NK-92 (cell line): ENCODE measurements around the gene CDHR2.

Source experiments
- DNase-seq: peaks from one replicate; lab custom pipeline; 2025; ENCODE audit not compliant: unreplicated experiment; lab: John Stamatoyannopoulos, UW

Gene CDHR2

GRCh38 chr5:176612855-176613254 lies 63.7 kb downstream of the CDHR2 start:
- no peak for DNase-seq

DNA sequence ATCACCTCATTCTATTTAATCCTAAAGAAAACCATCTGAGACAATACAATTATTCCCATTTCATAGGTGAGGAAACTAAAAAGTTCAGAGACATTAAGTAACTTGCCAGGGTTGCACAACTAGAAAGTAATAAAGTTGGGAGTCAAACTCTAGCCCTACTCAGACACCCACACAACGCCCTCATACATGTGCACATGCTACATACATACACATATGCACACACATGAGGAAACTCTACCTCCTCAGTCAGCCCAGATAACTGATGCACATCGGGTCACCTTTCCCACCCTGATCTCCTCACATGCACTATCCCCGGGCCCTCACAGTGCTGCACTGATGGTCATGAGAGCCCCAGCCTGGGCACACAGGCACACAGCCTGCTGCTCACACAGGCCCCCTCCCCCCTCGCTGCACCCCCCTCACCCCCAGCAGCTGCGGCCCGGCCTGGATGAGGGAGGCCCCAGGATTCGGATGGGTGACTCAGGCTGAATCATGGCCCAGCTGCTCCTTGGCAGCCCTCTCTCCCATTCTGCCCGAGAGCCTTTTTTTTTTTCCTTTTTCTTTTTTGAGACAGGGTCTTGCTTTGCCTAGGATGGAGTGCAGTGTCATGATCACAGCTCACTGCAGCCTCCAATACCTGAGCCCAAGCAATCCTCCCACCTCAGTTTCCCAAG lies 65.8 kb downstream of the CDHR2 start:
- no peak for DNase-seq

GRCh38 chr5:176616511-176616910 lies 67.4 kb downstream of the CDHR2 start:
- DNase-seq, result no peak

- DNase-seq, result no peak
Measured at GRCh38 chr5:176618783-176619182, 69.6 kb downstream of the CDHR2 start.

DNA sequence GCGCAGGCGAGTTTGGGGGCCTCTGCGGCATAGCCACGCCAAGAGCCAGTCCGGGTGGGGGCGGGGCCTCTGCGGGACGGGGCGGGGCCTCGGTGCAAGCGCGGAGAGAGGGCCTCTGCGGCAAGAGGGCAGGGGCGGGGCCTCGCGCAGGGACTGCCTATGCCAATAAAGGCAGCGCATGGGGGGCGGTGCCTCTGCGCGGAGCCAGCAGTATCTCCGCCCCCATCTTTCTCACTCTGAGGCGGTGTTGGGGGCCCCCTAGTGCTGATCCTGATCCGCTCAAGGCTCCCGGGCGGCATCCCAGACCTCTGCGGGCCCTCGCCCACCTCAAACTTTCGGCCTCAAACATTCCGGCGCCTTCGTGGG lies 70.0 kb downstream of the CDHR2 start:
- DNase-seq, result no peak

GRCh38 chr5:176619569-176620332 lies 70.6 kb downstream of the CDHR2 start:
- no peak for DNase-seq

DNA sequence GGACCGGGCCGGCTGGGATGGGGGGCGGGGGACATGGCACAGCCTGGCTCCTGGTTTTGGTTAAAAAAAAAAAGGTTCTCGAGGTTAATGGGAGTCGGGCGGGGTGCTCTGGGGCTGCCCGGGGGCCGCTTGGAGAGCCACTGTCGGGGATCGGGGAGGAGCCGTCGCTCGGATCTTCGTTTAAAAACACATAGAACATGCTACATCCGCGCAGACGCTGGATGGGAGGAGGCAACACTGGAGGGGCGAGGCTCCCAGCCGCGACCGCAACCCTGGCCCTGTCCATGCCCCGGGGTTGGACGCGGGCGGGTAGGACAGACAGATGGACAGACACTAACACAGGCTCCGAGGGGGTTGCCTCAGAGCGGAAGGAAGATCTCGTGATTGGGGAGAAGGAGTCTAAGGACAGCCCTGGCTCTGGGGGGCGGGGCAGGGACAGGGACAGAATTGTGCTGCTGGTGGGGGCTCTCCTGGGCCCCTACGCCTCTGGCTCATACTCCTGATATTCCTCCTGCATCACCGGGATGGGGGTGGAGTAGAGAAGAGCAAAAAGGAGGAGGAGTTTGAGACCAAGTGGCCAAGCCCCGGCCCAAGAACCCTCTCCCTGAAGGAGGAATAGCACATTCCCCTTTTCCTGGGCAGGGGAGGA lies 71.3 kb downstream of the CDHR2 start:
- no peak for DNase-seq

- DNase-seq, result no peak
Measured at GRCh38 chr5:176621661-176622079, 72.5 kb downstream of the CDHR2 start.

GRCh38 chr5:176624142-176624541 lies 75.0 kb downstream of the CDHR2 start:
- no peak for DNase-seq

GRCh38 chr5:176624938-176625337 lies 75.8 kb downstream of the CDHR2 start:
- DNase-seq, result no peak

GRCh38 chr5:176625512-176625911 lies 76.4 kb downstream of the CDHR2 start:
- DNase-seq, result no peak

DNA sequence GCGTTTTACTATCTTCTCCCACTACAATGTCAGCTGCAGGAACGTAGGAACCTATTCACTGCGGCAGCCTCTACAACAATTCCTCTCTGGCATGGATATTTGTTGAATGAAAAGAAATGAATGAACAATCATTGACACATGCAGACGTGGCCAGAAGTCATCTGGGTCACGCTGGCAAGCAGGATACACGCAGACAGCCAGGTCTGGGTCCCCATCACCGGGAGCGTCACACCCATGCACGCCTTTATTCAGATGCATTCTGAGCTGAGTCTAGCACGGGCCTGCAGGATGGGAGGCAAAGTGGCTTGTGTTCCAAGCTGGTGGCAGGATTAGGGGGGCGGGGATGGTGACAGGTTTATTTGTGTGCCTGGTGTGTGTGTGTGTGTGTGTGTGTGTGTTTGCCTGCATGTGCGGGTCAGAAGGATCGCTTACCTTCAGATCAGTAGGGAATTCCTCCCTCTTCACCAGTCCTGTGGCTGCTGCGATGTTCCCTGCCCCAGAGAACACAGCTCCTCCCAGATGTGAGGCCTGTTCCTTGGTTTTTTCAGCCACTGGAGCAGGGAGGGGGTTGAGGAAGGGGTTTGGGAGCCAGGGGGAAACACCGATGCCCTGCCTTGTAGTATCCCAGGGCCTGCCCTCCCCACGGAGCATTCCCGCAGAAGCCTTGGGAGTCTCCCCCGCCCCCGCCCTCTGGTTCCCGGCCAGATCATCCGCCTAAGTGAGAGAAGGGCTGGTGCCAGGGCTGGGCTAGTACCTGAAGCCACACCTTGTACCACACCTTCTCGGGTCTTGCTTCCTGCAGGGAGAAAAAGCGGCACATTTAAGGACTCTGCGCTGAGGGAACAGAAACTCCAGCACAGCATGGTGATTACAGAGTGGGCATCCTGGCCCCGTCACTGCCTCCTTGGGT lies 77.1 kb downstream of the CDHR2 start:
- DNase-seq, result no peak

- DNase-seq, result no peak
Measured at GRCh38 chr5:176626876-176627236, 77.7 kb downstream of the CDHR2 start.

- no peak for DNase-seq
Measured at GRCh38 chr5:176627582-176627981, 78.4 kb downstream of the CDHR2 start.

GRCh38 chr5:176628406-176629228 lies 79.5 kb downstream of the CDHR2 start:
- no peak for DNase-seq

DNA sequence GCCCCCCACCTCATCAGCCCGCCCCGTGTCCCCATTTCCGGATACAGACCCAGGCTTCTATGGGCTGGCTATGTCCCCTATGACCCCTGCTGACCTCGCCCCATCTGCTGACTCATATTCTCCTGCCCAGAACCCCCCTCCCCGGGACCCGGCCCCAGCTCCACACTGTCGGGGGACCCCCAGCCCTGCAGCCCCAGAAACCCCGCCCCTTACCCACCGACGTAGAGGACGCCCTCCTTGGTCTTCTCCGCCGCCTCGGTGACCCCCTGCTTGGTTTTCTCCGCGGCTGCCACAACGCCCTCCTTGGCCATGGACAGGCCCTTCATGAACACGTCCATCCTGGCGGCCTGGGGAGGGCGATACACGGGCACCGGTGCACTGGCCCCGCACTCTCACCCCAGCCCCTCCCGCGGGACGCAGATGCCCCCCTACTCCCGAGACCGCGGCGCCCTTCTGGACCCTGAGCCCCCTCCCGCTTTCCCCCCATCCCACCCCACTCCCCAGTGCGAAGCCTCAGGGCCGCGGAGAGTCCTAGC lies 80.2 kb downstream of the CDHR2 start:
- DNase-seq, result no peak

- DNase-seq, result no peak
Measured at GRCh38 chr5:176629853-176630680, 80.9 kb downstream of the CDHR2 start, which contains the start of the genes EIF4E1B and SNCB. TSS of gene EIF4E1B (plus strand) at chr5:176630675. CDS start at chr5:176642788, 12,113 bp downstream. TSS of gene SNCB (minus strand) at chr5:176630534. CDS start at chr5:176629654, 880 bp downstream.

- DNase-seq, result no peak
Measured at GRCh38 chr5:176630681-176631222, 81.6 kb downstream of the CDHR2 start.
